CD4-positive, alpha-beta T cell treated with Interleukin-2 at 100 ng/mL for 4 hours (primary cell): ENCODE measurements around the gene RABGGTA.

Experiments used
- DNase-seq: peaks from one replicate; pipeline ENCODE4 v3.0.0-alpha.2; 2020; ENCODE audit warnings: low spot score

The RABGGTA gene

GRCh38 chr14:24279301-24280186 is 8.1 kb upstream of the RABGGTA start:
- peak; percentile 67 for DNase-seq

DNA sequence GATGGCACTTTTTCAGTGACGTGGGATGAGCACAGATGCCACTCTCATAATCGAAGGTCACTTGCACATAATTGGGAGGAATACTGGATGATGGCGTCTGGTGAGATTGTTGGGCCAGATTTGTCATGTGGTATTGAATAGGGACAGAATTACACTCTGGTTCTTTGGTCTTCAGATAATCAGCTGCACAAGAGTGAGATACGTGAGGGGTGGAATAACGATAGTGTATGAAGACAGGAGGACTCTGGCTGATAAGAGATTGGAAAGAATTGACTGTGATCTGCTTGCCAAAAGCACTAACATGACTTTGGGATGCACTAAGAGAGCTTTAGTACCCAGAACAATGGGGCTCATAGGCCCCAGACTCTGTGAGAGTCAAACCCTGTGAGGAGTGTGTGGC is 7.0 kb upstream of the RABGGTA start:
- no peak for DNase-seq

- DNase-seq: no peak
These were observed 6.4 kb upstream of the RABGGTA start for GRCh38 chr14:24277606-24278321.

DNA sequence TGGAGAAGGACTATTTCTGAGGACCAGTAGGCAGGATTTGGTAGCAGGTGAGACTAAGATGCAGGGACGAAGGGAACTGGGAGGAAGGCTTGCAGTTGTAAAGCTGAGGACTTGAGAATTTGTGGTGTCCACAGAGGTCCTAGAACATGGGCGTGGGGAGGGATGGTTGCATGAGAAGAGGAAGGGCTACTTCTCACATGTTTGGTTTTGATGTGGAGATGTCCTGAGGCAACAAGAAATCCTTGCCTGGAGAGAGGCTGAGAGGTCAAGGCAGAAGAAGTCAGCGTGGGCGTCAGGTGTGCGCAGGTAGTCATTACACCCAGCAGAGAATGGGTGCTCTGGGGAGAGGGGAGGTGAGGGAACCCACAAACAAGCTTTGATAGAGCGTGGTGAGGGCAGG is 5.7 kb upstream of the RABGGTA start:
- DNase-seq: no peak

GRCh38 chr14:24274101-24274543 is 2.7 kb upstream of the RABGGTA start:
- peak; percentile 67 for DNase-seq

- DNase-seq: no peak
These were observed 2.1 kb upstream of the RABGGTA start for GRCh38 chr14:24273422-24273998.

DNA sequence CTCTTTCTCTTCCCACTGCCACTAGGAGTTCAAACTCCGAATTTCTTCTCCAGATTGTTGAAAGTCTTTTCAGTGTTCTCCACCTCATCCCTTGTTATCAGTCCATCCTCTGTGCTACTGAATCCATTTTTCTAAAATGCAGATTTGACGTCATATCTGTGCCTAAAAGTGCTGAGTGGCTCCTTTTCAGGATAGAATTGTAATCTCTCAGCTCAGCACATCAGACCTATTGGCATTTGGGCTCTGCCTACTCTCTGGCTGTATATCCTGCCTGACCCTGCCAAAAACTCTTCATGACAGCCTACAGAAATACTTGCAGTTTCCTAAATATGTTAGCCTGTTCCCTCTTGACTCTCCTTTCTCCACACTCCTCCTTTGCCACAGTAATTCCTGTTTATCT is 1.1 kb upstream of the RABGGTA start:
- DNase-seq: no peak

DNA sequence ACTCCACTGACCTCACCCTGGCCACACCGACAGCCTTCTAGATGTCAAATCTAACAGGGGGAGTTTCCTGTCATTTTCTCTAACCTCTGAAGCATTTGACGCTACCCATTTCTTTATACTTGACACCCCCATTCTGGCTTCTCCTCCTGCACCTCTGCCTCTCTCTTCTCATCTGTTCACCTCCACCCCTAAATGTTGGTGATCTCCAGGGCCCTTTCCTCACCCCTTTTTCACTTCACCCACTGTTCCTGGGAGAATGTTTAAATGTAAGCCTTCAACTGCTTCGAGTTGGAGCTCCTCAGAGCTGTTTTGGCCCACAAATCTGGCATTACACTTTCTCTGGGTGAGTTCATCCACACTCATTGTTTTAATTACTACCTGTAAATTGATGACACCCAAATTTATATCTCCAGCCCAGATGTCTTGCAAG is 452 bp upstream of the RABGGTA start:
- DNase-seq: no peak

DNA sequence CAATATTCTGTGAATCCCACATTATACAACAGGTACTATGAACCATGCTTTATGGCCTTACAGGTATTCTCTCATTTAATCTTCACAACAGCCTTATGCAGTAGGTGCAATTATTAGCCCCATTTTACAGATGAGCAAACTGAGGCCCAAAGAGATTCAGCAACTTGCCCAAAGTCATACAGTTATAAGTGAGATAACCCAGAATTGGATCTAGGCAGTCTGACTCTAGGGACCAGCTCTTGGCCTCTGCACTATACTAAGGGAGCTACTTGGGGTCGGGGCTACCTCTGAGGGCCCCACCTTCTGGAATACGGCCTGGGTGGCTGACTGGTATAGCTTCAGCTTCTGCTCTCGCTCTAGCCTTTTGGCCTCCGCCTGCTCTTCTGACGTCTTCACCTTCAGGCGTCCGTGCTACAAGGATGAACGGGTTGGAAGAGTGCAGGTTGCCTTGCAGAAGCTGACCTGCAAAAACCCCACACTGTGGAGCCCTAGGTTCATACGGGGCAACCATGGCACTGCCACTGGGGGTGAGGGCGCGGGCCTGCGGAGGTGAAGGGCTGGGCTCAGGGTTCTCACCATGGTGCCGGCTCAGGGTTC is 762 bp downstream of the RABGGTA start:
- DNase-seq: no peak

- DNase-seq: no peak
These were observed 1.4 kb downstream of the RABGGTA start for GRCh38 chr14:24269910-24270536.

DNA sequence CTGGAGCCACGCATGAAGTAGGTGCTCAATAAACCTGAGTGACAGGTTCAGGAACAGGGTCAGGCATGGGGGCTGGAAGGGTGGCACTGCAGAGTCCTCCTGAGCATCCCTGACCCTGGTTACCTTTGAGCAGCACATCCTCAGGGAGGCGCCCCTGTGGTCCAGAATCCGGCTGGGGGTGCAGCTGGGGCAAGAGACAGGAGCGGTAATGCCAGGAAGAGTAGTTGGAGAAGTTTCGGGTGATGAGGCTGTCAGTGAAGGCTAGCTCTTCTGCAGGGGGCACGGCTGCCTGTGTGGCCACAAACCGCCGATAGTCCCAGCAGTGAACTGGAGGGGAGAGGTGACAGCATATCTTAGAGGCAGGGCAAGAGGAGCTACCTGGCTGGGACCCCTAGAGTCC is 2.0 kb downstream of the RABGGTA start:
- DNase-seq: no peak

- no peak for DNase-seq
These were observed 3.2 kb downstream of the RABGGTA start for GRCh38 chr14:24268225-24268624.

DNA sequence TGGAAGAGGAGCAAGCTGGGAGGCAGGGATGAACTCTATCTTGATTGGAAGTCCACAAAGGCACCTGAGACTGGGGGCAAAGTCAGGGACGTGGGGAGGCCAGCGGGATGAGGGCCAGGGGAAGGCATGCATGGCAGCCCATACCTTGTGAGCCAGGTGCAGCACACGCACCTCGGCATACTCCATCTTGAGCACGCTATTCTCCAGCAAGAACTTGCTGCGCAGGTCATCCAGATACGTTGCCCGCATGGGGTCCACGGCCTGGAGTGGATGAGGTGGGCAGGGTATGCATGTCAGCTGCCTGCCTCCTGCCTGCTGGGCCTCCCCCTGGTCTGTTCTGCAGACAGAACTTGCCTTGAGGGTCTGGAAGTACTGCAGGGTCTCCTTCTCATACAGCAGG is 3.9 kb downstream of the RABGGTA start:
- DNase-seq: no peak

DNA sequence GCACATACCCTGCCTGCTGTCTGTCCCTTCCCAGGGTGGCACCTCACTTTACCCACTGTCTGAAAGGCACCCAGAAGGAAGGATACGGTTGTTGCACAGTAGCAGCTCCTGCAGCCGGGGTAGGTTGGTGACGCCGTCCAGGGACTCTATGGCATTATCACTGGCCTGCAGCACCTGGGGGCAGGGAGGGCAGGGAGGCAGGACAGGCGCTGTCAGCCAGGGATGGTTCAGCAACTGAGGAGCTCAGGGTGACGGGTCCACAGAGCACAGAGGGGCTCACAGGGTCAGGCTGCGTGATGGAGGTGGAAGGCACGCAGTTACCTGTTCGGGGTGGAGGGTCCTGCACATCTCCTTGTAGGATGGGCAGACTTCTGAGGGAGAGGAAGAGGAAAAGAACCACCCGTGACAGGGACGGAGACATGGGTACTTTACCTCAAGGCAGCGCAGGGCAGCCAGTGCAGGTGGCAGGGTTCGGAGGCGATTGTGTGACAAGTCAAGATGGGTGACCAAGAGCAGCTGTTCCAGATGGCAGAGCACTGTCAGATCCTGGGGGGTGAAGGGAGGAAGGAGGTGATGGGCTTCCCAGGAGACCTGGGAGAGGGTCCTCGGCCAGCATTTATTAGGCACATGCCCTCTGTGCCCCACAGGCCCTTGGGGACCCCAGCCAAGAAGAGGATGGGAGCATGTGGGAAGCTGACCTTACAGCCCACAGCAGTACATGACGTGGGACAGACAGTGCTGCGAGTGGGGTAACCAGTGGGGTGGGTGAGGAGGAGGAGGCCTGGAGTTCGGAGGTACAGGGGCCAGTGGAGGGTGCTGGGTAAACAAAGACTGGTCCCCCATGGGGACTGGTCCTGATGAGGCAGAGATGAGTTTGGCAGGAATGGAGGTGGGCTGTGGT is 4.8 kb downstream of the RABGGTA start:
- no peak for DNase-seq

GRCh38 chr14:24264298-24264697 is 7.1 kb downstream of the RABGGTA start:
- no peak for DNase-seq

GRCh38 chr14:24263848-24264247 is 7.5 kb downstream of the RABGGTA start:
- DNase-seq: no peak

DNA sequence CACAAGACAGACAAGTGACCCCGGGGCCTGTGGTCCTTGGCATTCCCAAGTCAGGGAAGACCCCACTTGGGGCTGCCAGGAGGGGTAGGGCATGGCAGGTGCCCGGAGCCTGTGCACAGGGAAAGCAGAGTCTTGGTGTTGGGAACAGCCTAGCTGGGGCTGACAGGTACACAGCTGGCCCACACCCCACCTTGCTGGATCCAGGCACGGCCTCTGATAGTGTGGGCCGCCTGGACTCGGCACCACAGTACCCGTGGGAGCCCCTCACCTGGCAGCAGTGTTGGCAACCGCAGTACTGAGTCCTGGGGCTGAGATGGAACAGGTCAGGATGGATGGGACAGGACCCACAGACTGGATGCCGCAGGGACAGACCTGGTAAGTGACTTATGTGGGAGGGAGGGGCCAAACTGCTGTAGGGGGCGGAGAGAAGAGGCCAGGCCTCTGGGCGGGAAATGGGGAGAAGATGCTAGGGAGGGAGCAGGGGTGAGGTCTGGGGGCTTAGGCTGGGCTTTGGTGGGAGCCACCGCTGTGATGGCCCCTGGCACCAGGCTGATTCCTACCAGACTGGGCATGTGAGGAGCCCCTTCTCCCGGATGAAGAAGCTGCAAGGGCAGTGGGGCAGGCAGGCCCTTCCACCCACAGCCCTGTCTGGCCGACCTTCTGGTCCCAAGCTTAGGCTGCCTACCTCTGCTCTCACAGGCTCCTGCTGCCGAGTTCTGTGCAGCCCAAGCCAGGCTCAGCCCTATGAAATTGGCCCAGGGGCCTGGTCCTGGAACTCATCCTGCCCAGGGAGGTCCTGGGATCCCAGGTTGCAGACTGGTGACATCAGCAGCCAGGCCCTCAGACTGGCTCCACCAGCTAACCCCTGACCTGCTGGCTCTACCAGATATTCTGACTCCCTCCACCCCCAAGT is 8.3 kb downstream of the RABGGTA start, which contains the start of gene TGM1:
TGM1 (minus strand) TSS at position 357 of the 913 bp plus-strand sequence. CDS start 825 bp downstream, outside the sequence.
- DNase-seq: no peak

- no peak for DNase-seq
These were observed 9.4 kb downstream of the RABGGTA start for GRCh38 chr14:24261969-24262327.

DNA sequence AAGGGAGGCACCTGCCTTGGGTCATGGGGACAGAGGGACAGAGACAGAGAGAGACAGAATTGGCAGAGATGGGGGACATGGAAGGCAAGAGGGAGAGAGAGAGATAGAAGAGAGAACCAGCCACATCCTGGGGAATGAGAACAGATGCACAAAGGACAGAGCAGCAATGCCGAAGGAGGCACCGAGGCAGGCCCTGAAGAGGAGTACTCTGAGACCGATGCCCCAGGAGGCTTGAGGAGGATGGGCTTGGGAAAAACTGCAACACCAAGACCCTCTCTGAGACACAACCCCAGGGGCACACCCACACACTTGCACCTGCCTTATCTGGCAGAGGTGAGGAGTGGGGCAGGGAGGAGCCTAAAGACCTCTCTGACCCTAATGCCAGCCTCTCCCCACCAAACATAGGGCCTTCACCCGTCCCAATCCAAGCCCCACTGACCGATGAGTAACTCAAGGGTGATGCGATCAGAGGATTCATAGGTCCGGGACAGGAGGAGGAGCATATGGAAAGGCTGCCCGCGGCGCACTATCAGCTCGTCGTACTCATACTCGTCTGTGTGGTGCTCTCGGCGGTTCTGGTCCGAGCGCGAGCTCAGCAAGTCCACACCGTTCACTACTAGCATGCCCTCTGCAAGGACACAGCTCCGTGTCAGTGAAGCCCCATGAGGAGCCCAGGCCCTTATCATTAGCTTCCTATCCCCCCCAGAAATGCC is 10.0 kb downstream of the RABGGTA start:
- no peak for DNase-seq
